GM23338 (cell line): ENCODE data around the gene TP53I3. TPM values are rescaled to one million over a fixed set of nuclear protein-coding genes. Genes with fewer than 3 reads are reported as not detected.

Experiments used
- ATAC-seq: fragments of 200-7000 bp; cut with Tn5 transposase; 3 replicates; pipeline ENCODE4 v1.9.1; 2020
- DNase-seq: peaks from one replicate; pipeline ENCODE4 v3.0.0-alpha.2; 2015; ENCODE audit warnings: low spot score
- H2AFZ ChIP-seq: fragments of 200-600 bp; sonication (generic); 2 replicates; pipeline ENCODE4 v1.8.0; 2016; ENCODE audit warnings: antibody characterized with exemption, mild to moderate bottlenecking, moderate library complexity
- H3F3A ChIP-seq: fragments of 200-600 bp; sonication (generic); replicated peaks from 2 replicates; pipeline ENCODE4 v1.8.0; 2017; ENCODE audit warnings: antibody characterized with exemption, mixed run types, low read depth
- H3K27ac ChIP-seq: fragments of 200-600 bp; sonication (generic); 2 replicates; pipeline ENCODE4 v1.6.1; 2016; ENCODE audit warnings: low read depth
- H3K27me3 ChIP-seq: fragments of 200-600 bp; sonication (generic); 2 replicates; pipeline ENCODE4 v1.8.0; 2016; ENCODE audit warnings: mild to moderate bottlenecking, mixed run types, moderate library complexity; ENCODE audit not compliant: insufficient read depth
- H3K36me3 ChIP-seq: fragments of 200-600 bp; sonication (generic); 2 replicates; pipeline ENCODE4 v1.8.0; 2016; ENCODE audit warnings: mild to moderate bottlenecking; ENCODE audit not compliant: insufficient read depth
- H3K4me1 ChIP-seq: fragments of 200-600 bp; sonication (generic); 2 replicates; pipeline ENCODE4 v1.8.0; 2016; ENCODE audit warnings: mild to moderate bottlenecking, moderate library complexity; ENCODE audit not compliant: insufficient read depth
- H3K4me2 ChIP-seq: fragments of 200-600 bp; sonication (generic); 2 replicates; pipeline ENCODE4 v1.7.1; 2017; ENCODE audit warnings: mixed run types
- H3K4me3 ChIP-seq: fragments of 200-600 bp; sonication (generic); 2 replicates; pipeline ENCODE4 v1.6.1; 2016; ENCODE audit warnings: mixed run types
- H3K79me2 ChIP-seq: fragments of 200-600 bp; sonication (generic); replicated peaks from 2 replicates; pipeline ENCODE4 v1.8.0; 2017; ENCODE audit warnings: mild to moderate bottlenecking; ENCODE audit not compliant: insufficient read depth
- H3K9me2 ChIP-seq: fragments of 200-600 bp; sonication (generic); 2 replicates; pipeline ENCODE4 v1.8.0; 2017; ENCODE audit not compliant: insufficient read depth
- H4K20me1 ChIP-seq: fragments of 200-600 bp; sonication (generic); replicated peaks from 2 replicates; pipeline ENCODE4 v1.8.0; 2017; ENCODE audit warnings: mild to moderate bottlenecking; ENCODE audit not compliant: insufficient read depth
- H3K27ac Mint-ChIP-seq: 2 replicates; pipeline ENCODE4 v1.8.0; 2020; ENCODE audit warnings: inconsistent platforms, mild to moderate bottlenecking, moderate library complexity, mixed read lengths
- H3K27me3 Mint-ChIP-seq: 3 replicates; pipeline ENCODE4 v1.8.0; 2022; ENCODE audit warnings: low read depth, mild to moderate bottlenecking, moderate library complexity, mixed read lengths, inconsistent platforms; ENCODE audit not compliant: insufficient read depth, poor library complexity
- H3K36me3 Mint-ChIP-seq: 3 replicates; pipeline ENCODE4 v1.8.0; 2021; ENCODE audit warnings: low read depth, mild to moderate bottlenecking, inconsistent platforms, moderate library complexity, mixed read lengths
- H3K4me1 Mint-ChIP-seq: 3 replicates; pipeline ENCODE4 v1.8.0; 2020; ENCODE audit warnings: mild to moderate bottlenecking, inconsistent platforms, mixed read lengths
- H3K4me3 Mint-ChIP-seq: 3 replicates; pipeline ENCODE4 v1.8.0; 2021; ENCODE audit warnings: moderate library complexity, mild to moderate bottlenecking, inconsistent platforms, mixed read lengths
- H3K9me3 Mint-ChIP-seq: 3 replicates; pipeline ENCODE4 v1.8.0; 2020; ENCODE audit warnings: moderate library complexity, mild to moderate bottlenecking, inconsistent platforms, mixed read lengths
- CREB1 ChIP-seq: fragments of 250-450 bp; sonication (Bioruptor Pico); IDR thresholded peaks from 2 replicates; pipeline ENCODE4 v1.5.0; 2020; ENCODE audit warnings: low read depth, mild to moderate bottlenecking, moderate library complexity
- CTCF ChIP-seq, 2 experiments: fragments of 200-600 bp in 1 of 2; sonication (generic) in 1 of 2; conservative IDR thresholded peaks; 2 replicates each; pipeline versions ENCODE4 v1.5.1 to v1.6.1; 2016 to 2017; ENCODE audit warnings: antibody characterized with exemption in 2 of 2, low read depth in 2 of 2, mild to moderate bottlenecking in 2 of 2, moderate library complexity in 1 of 2
- ETS1 ChIP-seq: IDR thresholded peaks from 2 replicates; pipeline ENCODE4 v1.6.1; 2016; ENCODE audit warnings: antibody characterized with exemption
- EZH2 ChIP-seq: fragments of 200-600 bp; sonication (generic); IDR thresholded peaks from one replicate; pipeline ENCODE4 v1.8.0; 2017; ENCODE audit warnings: antibody characterized with exemption, mild to moderate bottlenecking, low read depth; ENCODE audit not compliant: unreplicated experiment
- ZNF462 ChIP-seq: fragments of 250-450 bp; sonication (Bioruptor Pico); IDR thresholded peaks from 2 replicates; pipeline ENCODE4 v1.5.0; 2020; ENCODE audit warnings: mild to moderate bottlenecking, moderate library complexity
- polyA plus RNA-seq: library from polyadenylated mRNA; unstranded; fragments of >200 nt; fragmentation: Nextera tagmentation; extraction: Ambion mirVana; gene quantifications from 2 replicates; pipeline ENCODE4 v1.2.1, GENCODE V29; 2016
- total RNA-seq: library from RNA; depleted of rRNA; stranded (reverse); fragments of >200 nt; shearing (Covaris generic); gene quantifications from 2 replicates; pipeline ENCODE4 v1.2.3, GENCODE V29; 2014

TP53I3 gene
- total and polyA plus RNA-seq, 2 experiments from 2014 or later: 27.8 to 36.5 TPM

GRCh38 chr2:24077535-24077877 is 7.1 kb downstream of the TP53I3 start (continued):
- TF ChIP-seq ZNF462 (CRISPR knock-in tag) (no peak), CREB1 (CRISPR knock-in tag) (no peak), ETS1 (no peak)

- Mint-ChIP-seq H3K36me3 (peaks cover 53% of the 10 kb centered on the region), H3K9me3 (no peaks in the 10 kb centered on the region), H3K4me3 (peak overlapping the region; percentile 96), H3K27ac (peak overlapping the region; percentile 89; the same call in 1 of the 2 replicates), H3K27me3 (peaks cover 4% of the 10 kb centered on the region), H3K4me1 (peaks cover 18% of the 10 kb centered on the region)
- ATAC-seq (peak; percentile 86), DNase-seq (no peak)
- Histone ChIP-seq H3K79me2 (peaks cover 38% of the 10 kb centered on the region), H3F3A (peaks cover 25% of the 10 kb centered on the region), H3K36me3 (peaks cover 23% of the 10 kb centered on the region), H3K27ac (peak overlapping the region; percentile 93), H3K4me1 (peaks cover 28% of the 10 kb centered on the region), H2AFZ (peak overlapping the region; percentile 87), H3K9me2 (no peaks in the 10 kb centered on the region), H3K27me3 (no peaks in the 10 kb centered on the region), H3K4me2 (peak overlapping the region; percentile 98), H3K4me3 (peak overlapping the region; percentile 90), H4K20me1 (no peaks in the 10 kb centered on the region; the same call in 1 of the 2 replicates)
- TF ChIP-seq CTCF (conservative IDR thresholded peaks at IDR 0.05; ENCODE audit: low read depth in 2 of 2) (no peak), EZH2 (no peak), ZNF462 (CRISPR knock-in tag) (no peak)
These were observed 7.6 kb downstream of the TP53I3 start for GRCh38 chr2:24076849-24077534.
